HG02623 (cell line): ENCODE measurements around the gene FRG2B.
"Not testable (repeated sequence)": the region's sequence is repeated elsewhere in the genome, so short reads cannot be mapped to it uniquely, and the experiment has no call there.

Experiments used
- ATAC-seq: cut with Tn5 transposase; IDR thresholded peaks from one replicate; pipeline ENCODE4 v1.9.1; 2021; ENCODE audit warnings: moderate library complexity; ENCODE audit not compliant: unreplicated experiment

FRG2B gene

DNA sequence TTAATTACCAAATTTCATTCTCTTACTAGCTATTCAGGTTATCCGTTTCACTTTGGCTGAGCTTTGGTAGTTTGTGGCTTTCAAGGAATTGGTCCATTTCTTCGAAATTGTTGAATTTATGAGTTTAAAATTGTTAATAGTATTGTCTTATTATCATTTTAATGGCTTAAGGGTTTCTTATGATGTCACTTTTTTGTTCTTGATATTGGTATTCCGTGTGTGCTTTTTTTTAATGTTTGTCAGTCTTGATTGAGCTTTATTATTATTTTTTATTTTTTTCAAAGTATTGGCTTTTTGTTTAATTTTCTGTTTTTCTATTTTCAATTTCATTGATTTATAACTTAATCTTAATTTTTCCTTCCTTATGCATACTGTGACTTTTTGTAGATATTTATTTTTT, 25.9 kb downstream of the FRG2B start:
- no peak for ATAC-seq

- ATAC-seq: not testable (repeated sequence)
Observed at GRCh38 chr10:133599869-133600268, 26.7 kb downstream of the FRG2B start.

- no peak for ATAC-seq
Observed at GRCh38 chr10:133592716-133593115, 33.9 kb downstream of the FRG2B start.

GRCh38 chr10:133590970-133591359, 35.6 kb downstream of the FRG2B start:
- ATAC-seq: no peak

DNA sequence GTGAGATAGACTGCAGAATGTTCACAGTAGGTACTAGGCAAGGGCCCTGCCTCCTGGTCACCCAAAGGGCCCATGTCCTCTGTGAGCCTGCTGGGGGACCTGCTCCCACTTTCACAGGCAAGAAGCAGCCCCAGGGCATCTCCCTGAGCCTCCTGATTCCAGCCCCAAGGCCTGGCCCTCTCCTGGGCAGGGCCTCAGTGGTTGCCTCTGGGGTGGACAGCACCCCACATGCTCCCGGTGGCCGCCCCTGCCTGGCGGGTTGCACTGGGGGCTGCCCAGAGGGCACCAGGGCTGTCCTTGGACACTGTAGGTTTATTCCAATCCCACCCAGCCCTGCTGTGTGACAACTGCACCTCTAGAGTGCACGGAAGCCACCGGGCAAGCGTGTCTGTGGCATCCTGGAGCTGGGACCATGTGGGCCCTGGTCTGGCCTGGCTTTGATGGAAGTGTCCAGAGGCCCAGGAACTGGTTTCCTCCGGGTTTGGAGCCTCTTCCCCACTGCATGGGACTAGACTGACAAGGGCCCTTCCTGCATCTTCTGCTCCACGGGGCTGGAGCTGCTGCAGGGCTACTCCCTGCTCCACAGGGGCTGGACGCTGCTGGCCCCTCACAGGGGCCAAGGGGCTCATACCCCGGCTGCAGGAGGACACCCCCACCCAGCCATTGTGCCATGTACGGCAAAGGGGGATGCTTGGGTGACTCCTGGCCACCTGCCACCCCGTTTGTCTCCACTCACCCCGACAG, 36.2 kb downstream of the FRG2B start:
- ATAC-seq: no peak

- not testable (repeated sequence) for ATAC-seq
Observed at GRCh38 chr10:133577037-133577436, 49.6 kb downstream of the FRG2B start.
